SK-N-SH (cell line): Measurements from ENCODE around the gene RFX3. TPM values are rescaled to one million over a fixed set of nuclear protein-coding genes. Genes with fewer than 3 reads are reported as not detected.
A peak's percentile ranks its signal among the peaks of the same experiment; 100 is the strongest.

Experiments
- CTCF ChIA-PET: fragments of 300-600, 350-600 bp; formaldehyde crosslinking; extraction: SDS; loops from one replicate; lab custom pipeline; 2021; lab: Yijun Ruan, JAX
- POLR2A ChIA-PET: fragments of 350-600 bp; sonication (Branson Sonifier 250); formaldehyde crosslinking; extraction: SDS; loops from one replicate; lab custom pipeline; 2020; ENCODE audit warnings: antibody characterized with exemption, inconsistent platforms; lab: Yijun Ruan, JAX
- DNase-seq: peaks from one replicate; pipeline ENCODE4 v3.0.0; 2012
- H2AFZ ChIP-seq: fragments of 200-600 bp; sonication (generic); 2 replicates; pipeline ENCODE4 v1.8.1; 2016; ENCODE audit warnings: antibody characterized with exemption, mild to moderate bottlenecking, low read depth
- H3F3A ChIP-seq: fragments of 200-600 bp; sonication (generic); replicated peaks from 2 replicates; pipeline ENCODE3; 2016; ENCODE audit warnings: antibody characterized with exemption, mild to moderate bottlenecking; ENCODE audit not compliant: insufficient read depth
- H3K27ac ChIP-seq, 2 experiments: fragments of 200-500 bp in 1 of 2; fragments of 200-600 bp in 1 of 2; sonication (Bioruptor generic) in 1 of 2; sonication (generic), shearing (Covaris generic) in 1 of 2; 2 replicates each; pipeline versions ENCODE4 v1.5.1 to v1.6.1; 2014 to 2016; ENCODE audit warnings: low read depth in 2 of 2, inconsistent platforms in 1 of 2, low read length in 1 of 2, mild to moderate bottlenecking in 1 of 2, mixed read lengths in 1 of 2
- H3K27me3 ChIP-seq: fragments of 200-600 bp; sonication (generic), shearing (Covaris generic); 2 replicates; pipeline ENCODE4 v1.6.1; 2016; ENCODE audit warnings: mixed run types; ENCODE audit not compliant: insufficient read depth
- H3K36me3 ChIP-seq, 2 experiments: fragments of 200-500 bp in 1 of 2; fragments of 200-600 bp in 1 of 2; sonication (Bioruptor generic) in 1 of 2; sonication (generic) in 1 of 2; replicated peaks in 1 of 2; 2 replicates each; pipeline versions ENCODE3 to v1.5.1; 2014 to 2016; ENCODE audit warnings: low read length in 1 of 2, mild to moderate bottlenecking in 1 of 2; ENCODE audit not compliant: insufficient read depth in 2 of 2, control insufficient read depth in 1 of 2
- H3K4me1 ChIP-seq, 2 experiments: fragments of 200-500 bp in 1 of 2; fragments of 200-600 bp in 1 of 2; sonication (Bioruptor generic) in 1 of 2; sonication (generic), shearing (Covaris generic) in 1 of 2; 2 replicates each; pipeline versions ENCODE4 v1.5.1 to v1.6.1; 2014 to 2016; ENCODE audit warnings: low read depth in 1 of 2, low read length in 1 of 2, mixed run types in 1 of 2; ENCODE audit not compliant: insufficient read depth in 2 of 2, control insufficient read depth in 1 of 2
- H3K4me2 ChIP-seq: fragments of 200-600 bp; sonication (generic), shearing (Covaris generic); 2 replicates; pipeline ENCODE4 v1.6.1; 2017; ENCODE audit warnings: mixed run types
- H3K4me3 ChIP-seq, 2 experiments: fragments of 200-500 bp in 1 of 2; fragments of 200-600 bp in 1 of 2; sonication (Bioruptor generic) in 1 of 2; sonication (generic), shearing (Covaris generic) in 1 of 2; 2 replicates each; pipeline versions ENCODE4 v1.5.1 to v1.8.1; 2014 to 2016; ENCODE audit warnings: low read depth in 2 of 2, inconsistent platforms in 1 of 2, low read length in 1 of 2, mild to moderate bottlenecking in 1 of 2, mixed read lengths in 1 of 2, moderate library complexity in 1 of 2
- H3K79me2 ChIP-seq: fragments of 200-600 bp; sonication (generic); 2 replicates; pipeline ENCODE4 v1.8.1; 2017; ENCODE audit warnings: mild to moderate bottlenecking; ENCODE audit not compliant: insufficient read depth
- H3K9ac ChIP-seq: fragments of 200-600 bp; sonication (generic); 2 replicates; pipeline ENCODE4 v1.6.1; 2017; ENCODE audit warnings: mixed run types
- H3K9me2 ChIP-seq: fragments of 200-600 bp; sonication (generic); 2 replicates; pipeline ENCODE4 v1.6.1; 2017; ENCODE audit warnings: mixed run types
- H3K9me3 ChIP-seq: fragments of 200-600 bp; sonication (generic); 2 replicates; pipeline ENCODE4 v1.6.1; 2017; ENCODE audit warnings: mixed run types, mild to moderate bottlenecking, moderate library complexity
- H4K20me1 ChIP-seq: fragments of 200-600 bp; sonication (generic); 2 replicates; pipeline ENCODE4 v1.6.1; 2017; ENCODE audit warnings: mild to moderate bottlenecking, mixed run types; ENCODE audit not compliant: insufficient read depth
- CHD2 ChIP-seq: fragments of 150-350 bp; IDR thresholded peaks from 2 replicates; pipeline ENCODE4 v1.6.1; 2018; ENCODE audit warnings: low read length; ENCODE audit not compliant: partially characterized antibody
- EP300 ChIP-seq, 2 experiments: IDR thresholded peaks; 2 replicates each; pipeline versions ENCODE4 v1.4.0 to v1.6.1; 2012; ENCODE audit warnings: borderline replicate concordance in 1 of 2, low read depth in 1 of 2, low read length in 1 of 2
- FOSL2 ChIP-seq: IDR thresholded peaks from 2 replicates; pipeline ENCODE4 v1.4.0; 2012; ENCODE audit warnings: low read depth, mild to moderate bottlenecking, moderate library complexity, borderline replicate concordance
- FOXM1 ChIP-seq: IDR thresholded peaks from 2 replicates; pipeline ENCODE4 v1.4.0; 2012; ENCODE audit warnings: low read depth, mild to moderate bottlenecking
- IRF3 ChIP-seq: fragments of 150-350 bp; IDR thresholded peaks from 2 replicates; pipeline ENCODE4 v1.6.1; 2016; ENCODE audit warnings: mild to moderate bottlenecking, low read depth, low read length
- JUND ChIP-seq: IDR thresholded peaks from 2 replicates; pipeline ENCODE4 v1.4.0; 2012
- MEF2A ChIP-seq: IDR thresholded peaks from 2 replicates; pipeline ENCODE4 v1.4.0; 2012; ENCODE audit warnings: low read depth, borderline replicate concordance
- PBX3 ChIP-seq: IDR thresholded peaks from 2 replicates; pipeline ENCODE4; 2012
- RXRA ChIP-seq: IDR thresholded peaks from 2 replicates; pipeline ENCODE4 v1.4.0; 2012; ENCODE audit warnings: low read depth, mild to moderate bottlenecking, borderline replicate concordance
- WGBS: methylation state at CpG from one replicate; pipeline ENCODE4 v1.1.6; 2017; ENCODE audit warnings: low lambda C conversion rate; 5-methylcytosine and 5-hydroxymethylcytosine counted together
- polyA plus RNA-seq, 3 experiments: library from polyadenylated mRNA; depleted of rRNA; stranded (reverse); fragments of >200 nt; gene quantifications; 2 replicates each; pipeline ENCODE4 v1.2.3, GENCODE V29; 2012

The RFX3 gene
- polyA plus RNA-seq, 1 of the 3 experiments (the other 2 are of a cell fraction) = 1.7 TPM

GRCh38 chr9:3506164-3506563 lies 19.6 kb downstream of the RFX3 start:
- Histone ChIP-seq H4K20me1 (no peaks in the 10 kb centered on the region), H2AFZ (no peak overlapping the region), H3K9ac (no peak overlapping the region), H3K4me1 (peaks cover 11 to 20% of the 10 kb centered on the region in 2 experiments; a peak in 3 of 4 replicates), H3K27me3 (no peaks in the 10 kb centered on the region), H3K9me3 (no peaks in the 10 kb centered on the region; the same call in 1 of the 2 replicates), H3K79me2 (no peaks in the 10 kb centered on the region), H3F3A (peaks cover 7% of the 10 kb centered on the region), H3K4me3 (no peak overlapping the region), H3K4me2 (no peak overlapping the region), H3K27ac (no peak overlapping the region), H3K9me2 (no peaks in the 10 kb centered on the region), H3K36me3 (peaks cover 0 to 4% of the 10 kb centered on the region in 2 experiments)
- DNase-seq = no peak
- ChIA-PET CTCF (no interaction called here), POLR2A (no interaction called here)
- no peak for TF ChIP-seq RXRA
- TF ChIP-seq EP300 (IDR thresholded peaks at IDR 0.05; ENCODE audit: borderline replicate concordance in 1 of 2, low read depth in 1 of 2, low read length in 1 of 2) = no peak
- no peak for TF ChIP-seq FOXM1
- no peak for TF ChIP-seq JUND
- no peak for TF ChIP-seq MEF2A
- no peak for TF ChIP-seq CHD2
- 97% methylated on average over 2 of the region's 2 CpGs for WGBS

GRCh38 chr9:3502560-3503398 lies 23.0 kb downstream of the RFX3 start:
- Histone ChIP-seq H3K9ac (no peak overlapping the region), H3K36me3 (peaks cover 0 to 4% of the 10 kb centered on the region in 2 experiments), H3F3A (peaks cover under 1% of the 10 kb centered on the region), H3K79me2 (no peaks in the 10 kb centered on the region; the same call in 1 of the 2 replicates), H3K27ac (peak overlapping the region in 1 of 2 experiments; percentile 13; a peak in 2 of 4 replicates), H4K20me1 (no peaks in the 10 kb centered on the region), H3K9me3 (no peaks in the 10 kb centered on the region), H2AFZ (no peak overlapping the region), H3K4me1 (peaks cover 1 to 11% of the 10 kb centered on the region in 2 experiments; a peak in 2 of 4 replicates), H3K9me2 (no peaks in the 10 kb centered on the region), H3K27me3 (no peaks in the 10 kb centered on the region), H3K4me2 (no peak overlapping the region), H3K4me3 (no peak overlapping the region)
- 83% methylated on average over 6 of the region's 6 CpGs for WGBS
- POLR2A ChIA-PET = interaction anchor here (0.6 kb wide), 1 partner anchor 49 kb away, joined by 6 read pairs; no protein-coding TSS in a partner anchor
- CTCF ChIA-PET = no interaction called here
- 0 out of 2 replicates have a peak, but pooled peaks have one; percentile 30 for TF ChIP-seq FOSL2
- TF ChIP-seq PBX3 = no peak
- TF ChIP-seq, all 33 proteins: peak for 1
- DNase-seq = no peak

GRCh38 chr9:3500044-3500443 lies 25.8 kb downstream of the RFX3 start:
- no peak overlapping the region; a peak in 1 of 4 replicates for H3K4me3 ChIP-seq
- H3K4me2 ChIP-seq = peak overlapping the region; percentile 6; the same call in 1 of the 2 replicates
- CTCF ChIA-PET = no interaction called here
- no peak for TF ChIP-seq IRF3
- H2AFZ ChIP-seq = no peak overlapping the region; the same call in 1 of the 2 replicates
- DNase-seq = no peak
- H3K9ac ChIP-seq = no peak overlapping the region
- no peak overlapping the region for H3K27ac ChIP-seq
- no peaks in the 10 kb centered on the region for H3F3A ChIP-seq
- 97% methylated on average over 4 of the region's 4 CpGs for WGBS
- H3K4me1 ChIP-seq = peaks cover 5 to 23% of the 10 kb centered on the region in 2 experiments; a peak in 2 of 4 replicates
- H3K36me3 ChIP-seq = no peaks in the 10 kb centered on the region
- H3K9me2 ChIP-seq = no peaks in the 10 kb centered on the region
- no peaks in the 10 kb centered on the region for H4K20me1 ChIP-seq
- no peaks in the 10 kb centered on the region for H3K9me3 ChIP-seq
- H3K79me2 ChIP-seq = no peaks in the 10 kb centered on the region; the same call in 1 of the 2 replicates
- POLR2A ChIA-PET = no interaction called here
- H3K27me3 ChIP-seq = no peaks in the 10 kb centered on the region
